Cerebellar nuclear complex (tissue), 1 donor: ENCODE measurements around the gene DIAPH1.

ENCODE experiments used
- DNase-seq, 2 experiments: peaks; one replicate each; lab custom pipeline; 2025; lab: John Stamatoyannopoulos, UW

Gene DIAPH1

GRCh38 chr5:141484310-141484640, 134.5 kb downstream of the DIAPH1 start:
- no peak for DNase-seq

GRCh38 chr5:141483902-141484301, 134.9 kb downstream of the DIAPH1 start:
- DNase-seq: no peak

- DNase-seq: no peak
Observed at GRCh38 chr5:141479776-141480175, 139.0 kb downstream of the DIAPH1 start.

GRCh38 chr5:141478321-141478945, 140.4 kb downstream of the DIAPH1 start:
- DNase-seq: no peak

- DNase-seq: no peak
Observed at GRCh38 chr5:141477815-141478214, 141.0 kb downstream of the DIAPH1 start.

GRCh38 chr5:141477044-141477575, 141.7 kb downstream of the DIAPH1 start:
- DNase-seq: no peak

- peak in 1 of 2 experiments; percentile 64 for DNase-seq
Observed at GRCh38 chr5:141476132-141476911, 142.5 kb downstream of the DIAPH1 start.

- DNase-seq: peak; percentile 56 to 94
Observed at GRCh38 chr5:141475625-141476131, 143.1 kb downstream of the DIAPH1 start, which contains the start of gene PCDHGC3. TSS of gene PCDHGC3 (plus strand) at chr5:141475966. CDS start at chr5:141476117, 151 bp downstream.

- DNase-seq: no peak
Observed at GRCh38 chr5:141465351-141465750, 153.4 kb downstream of the DIAPH1 start.
